HT-29 (cell line): ENCODE data around the gene CHRNA5. TPM values are rescaled to one million over a fixed set of nuclear protein-coding genes. Genes with fewer than 3 reads are reported as not detected.
A peak's percentile ranks its signal among the peaks of the same experiment; 100 is the strongest.

ENCODE experiments used
- DNase-seq: peaks from one replicate; pipeline ENCODE4 v3.0.0-alpha.2; 2015; ENCODE audit warnings: low spot score
- small RNA-seq: library from RNA; depleted of rRNA; stranded (forward); fragments of <200 nt; gene quantifications from one replicate; pipeline ENCODE3, GENCODE V24; 2014
- total RNA-seq: library from RNA; depleted of rRNA; stranded (reverse); fragments of >200 nt; shearing (Covaris generic); gene quantifications from 2 replicates; pipeline ENCODE4 v1.2.3, GENCODE V29; 2014; rRNA removed

CHRNA5 gene
- total RNA-seq, 1 experiment from 2014 or later, result 14.9 TPM

DNA sequence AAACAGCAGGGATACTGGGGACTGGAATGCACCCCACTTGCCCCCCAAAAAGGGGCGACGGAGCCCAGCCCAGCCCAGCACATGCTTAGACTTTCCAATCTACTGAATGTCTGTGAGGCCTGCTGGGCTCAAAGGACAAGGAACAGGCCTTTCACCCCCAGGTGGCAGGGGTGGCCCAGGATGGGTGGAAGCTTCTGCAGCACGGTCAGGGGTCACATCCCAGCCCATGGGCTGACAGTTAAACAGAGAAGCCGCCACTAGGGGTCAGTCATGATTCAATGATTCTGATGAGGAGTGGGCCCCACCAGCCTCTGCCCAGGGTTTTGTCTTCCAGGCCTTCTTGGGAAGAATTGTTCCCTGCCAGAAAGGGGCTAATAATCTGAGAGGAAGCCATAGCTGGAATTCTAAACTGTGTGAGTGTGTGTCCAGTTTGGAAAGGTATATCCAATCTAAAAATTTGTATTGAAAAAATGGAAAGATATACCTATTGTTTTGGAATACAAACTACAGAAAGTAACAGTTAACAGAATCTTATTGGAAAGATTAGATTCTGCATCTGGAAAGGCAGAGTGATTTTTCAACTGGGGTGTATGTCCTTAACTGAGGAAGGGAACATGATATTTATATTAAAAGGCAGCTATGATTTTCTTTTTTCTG lies 73.5 kb downstream of the CHRNA5 start:
- peak; percentile 92 for DNase-seq

GRCh38 chr15:78640527-78641101 lies 75.3 kb downstream of the CHRNA5 start:
- DNase-seq, result no peak

DNA sequence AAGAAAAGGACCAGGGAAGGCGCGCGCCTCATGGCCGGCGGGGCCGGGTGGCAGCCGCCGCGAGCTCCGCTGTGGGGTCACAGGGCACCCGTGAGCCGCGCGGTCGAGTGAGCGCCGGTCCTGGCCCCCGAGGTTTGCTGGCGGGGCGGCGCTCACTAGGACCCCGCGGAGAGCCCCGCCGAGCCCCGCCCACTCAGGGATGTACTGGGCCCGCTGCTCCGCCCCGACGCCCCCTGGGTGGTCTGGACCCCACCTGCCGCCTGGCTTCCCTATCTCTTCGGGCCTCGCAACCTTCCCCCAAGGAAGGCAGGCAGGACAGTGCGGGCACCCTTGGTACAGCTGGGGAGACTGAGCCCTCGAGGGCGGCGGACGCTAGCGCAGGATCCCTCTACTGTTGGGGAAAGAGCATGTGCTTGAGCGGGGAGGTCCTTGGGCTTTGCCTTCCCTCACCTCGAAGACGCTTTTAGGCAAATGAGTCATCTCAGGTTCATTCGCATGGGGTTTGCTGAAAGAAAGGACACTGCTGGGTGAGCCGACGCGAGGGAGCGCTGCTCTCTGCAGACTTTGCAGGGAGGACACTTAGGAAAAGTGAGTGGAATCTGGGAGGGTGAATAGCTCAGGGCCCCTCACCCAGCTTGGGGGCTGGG lies 75.9 kb downstream of the CHRNA5 start, which contains the start of gene CHRNB4:
Gene CHRNB4 (minus strand): TSS at position 109 of the 647 bp plus-strand sequence. CDS start 77 bp downstream, at position 32.
- no peak for DNase-seq

DNA sequence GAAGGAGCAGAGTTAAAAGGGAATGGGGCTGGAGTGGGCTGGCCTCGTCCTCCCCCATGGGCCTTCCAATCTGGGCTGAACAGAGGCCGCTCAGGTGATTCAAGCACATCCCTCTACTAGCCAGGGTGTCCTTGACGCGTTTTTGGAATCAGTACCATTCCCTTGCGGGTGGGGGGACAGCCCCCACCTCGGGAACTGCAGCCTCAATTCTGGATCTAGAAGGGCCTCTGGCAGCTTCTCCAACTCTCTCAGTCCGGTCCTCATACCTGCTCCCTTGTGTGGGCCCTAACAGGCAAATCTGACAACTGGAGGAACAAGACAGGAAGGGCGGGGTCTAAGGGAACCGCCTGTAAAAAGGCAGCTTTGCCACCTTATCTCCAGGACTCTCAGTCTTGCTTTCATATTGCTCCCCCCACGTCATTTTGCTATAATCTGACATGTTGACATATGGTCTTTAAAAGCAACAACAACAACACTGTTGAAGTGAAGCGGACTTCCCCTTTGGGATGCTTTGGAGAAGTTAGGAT lies 76.5 kb downstream of the CHRNA5 start:
- DNase-seq, result no peak

DNA sequence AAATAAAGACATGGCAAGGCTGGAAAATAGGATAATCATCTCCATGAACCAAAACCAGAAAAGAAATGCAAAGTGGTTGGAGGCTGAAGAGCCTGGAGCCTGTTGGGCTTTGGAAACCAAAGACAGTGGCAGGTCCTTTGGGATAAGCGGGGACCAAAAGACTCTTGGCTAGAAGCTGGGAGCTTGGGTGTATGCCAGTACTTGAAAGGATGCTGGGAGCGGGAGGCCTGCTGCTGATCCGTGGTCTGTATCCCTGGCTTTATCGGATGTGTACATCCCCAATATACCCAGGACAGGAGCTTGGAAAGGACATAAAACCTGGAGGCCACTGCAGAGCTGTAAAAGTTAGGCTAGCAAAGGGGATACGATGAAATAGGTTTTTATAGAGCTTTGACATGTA lies 77.0 kb downstream of the CHRNA5 start:
- DNase-seq, result no peak

Small RNA genes within 50 kb of the gene (small RNA-seq; reads per million reads assigned to genes)
- gene AC067863.2, result not detected

Other genes starting within 250 kb of the CHRNA5 start
- gene CRABP1, start 225.2 kb upstream of the CHRNA5 start, total RNA-seq, result not detected in 2 replicates
- gene IREB2, start 127.3 kb upstream of the CHRNA5 start, total RNA-seq, result 12.2 and 13.0 TPM in 2 replicates
- gene HYKK, start 57.9 kb upstream of the CHRNA5 start, total RNA-seq, result 4.4 and 7.1 TPM in 2 replicates
- gene PSMA4, start 25.1 kb upstream of the CHRNA5 start, total RNA-seq, result 167 and 195 TPM in 2 replicates
- not detected in 2 replicates for gene CHRNA3, start 55.5 kb downstream of the CHRNA5 start, total RNA-seq
- 0.03 TPM in 1 of 2 replicates, not detected in the other for gene CHRNB4, start 75.7 kb downstream of the CHRNA5 start, total RNA-seq
- gene ADAMTS7, start 245.9 kb downstream of the CHRNA5 start, total RNA-seq, result 0.50 and 0.69 TPM in 2 replicates